ENCODE measurements around the gene PGGT1B. TPM values are rescaled to one million over a fixed set of nuclear protein-coding genes. Genes with fewer than 3 reads are reported as not detected.

The PGGT1B gene
- polyA plus RNA-seq, 1 of the 3 experiments (the other 2 are of a cell fraction): 0.69 TPM

DNA sequence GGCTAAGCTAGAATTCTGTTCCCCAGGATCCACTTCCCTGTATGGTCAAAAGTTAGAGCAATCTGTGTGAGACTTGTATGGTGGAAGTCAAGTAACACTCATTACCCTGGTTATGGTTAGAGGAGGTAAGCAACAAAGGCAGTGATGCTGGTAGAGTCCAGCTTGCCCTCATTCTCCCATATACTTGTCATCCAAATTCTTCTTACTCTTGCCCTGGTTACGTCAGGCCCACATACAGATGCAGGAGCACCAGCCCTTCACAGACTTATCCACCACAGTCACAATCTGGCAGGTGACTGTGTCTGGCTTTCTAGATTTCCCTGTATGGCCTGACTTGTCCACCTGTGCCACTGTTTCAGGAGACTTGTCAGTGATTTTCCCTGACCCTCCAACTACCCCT lies 35.4 kb downstream of the PGGT1B start:
- no peak overlapping the region for H3K27ac ChIP-seq (ENCODE audit: low read depth in 2 of 2, low read length in 1 of 2)
- no peaks in the 10 kb centered on the region for H3F3A ChIP-seq (replicated peaks; ENCODE audit: insufficient read depth)
- ChIA-PET POLR2A (no interaction called here), CTCF (interaction anchor here (0.6 kb wide), 1 partner anchor 130 kb away, joined by 3 read pairs; no protein-coding TSS in a partner anchor)
- no peak overlapping the region for H3K9ac ChIP-seq
- H3K9me2 ChIP-seq: no peaks in the 10 kb centered on the region
- WGBS (ENCODE audit: low lambda C conversion rate): 100% methylated on average over 1 of the region's 1 CpG
- H3K4me2 ChIP-seq: no peak overlapping the region
- TF ChIP-seq TEAD4 (IDR thresholded peaks at IDR 0.05; ENCODE audit: borderline replicate concordance, insufficient read depth): no peak
- TF ChIP-seq RXRA (IDR thresholded peaks at IDR 0.05; ENCODE audit: borderline replicate concordance, low read depth): no peak
- no peak for TF ChIP-seq FOXM1 (IDR thresholded peaks at IDR 0.05; ENCODE audit: low read depth)
- no peak for TF ChIP-seq FOSL2 (IDR thresholded peaks at IDR 0.05; ENCODE audit: borderline replicate concordance, low read depth)
- TF ChIP-seq FOXJ3 (CRISPR knock-in tag; IDR thresholded peaks at IDR 0.05): no peak
- TF ChIP-seq RAD21 (IDR thresholded peaks at IDR 0.05; ENCODE audit: low read length): no peak
- no peak for TF ChIP-seq POLR2AphosphoS5 (IDR thresholded peaks at IDR 0.05; ENCODE audit: low read depth, low read length)
- TF ChIP-seq, protein P1, sequence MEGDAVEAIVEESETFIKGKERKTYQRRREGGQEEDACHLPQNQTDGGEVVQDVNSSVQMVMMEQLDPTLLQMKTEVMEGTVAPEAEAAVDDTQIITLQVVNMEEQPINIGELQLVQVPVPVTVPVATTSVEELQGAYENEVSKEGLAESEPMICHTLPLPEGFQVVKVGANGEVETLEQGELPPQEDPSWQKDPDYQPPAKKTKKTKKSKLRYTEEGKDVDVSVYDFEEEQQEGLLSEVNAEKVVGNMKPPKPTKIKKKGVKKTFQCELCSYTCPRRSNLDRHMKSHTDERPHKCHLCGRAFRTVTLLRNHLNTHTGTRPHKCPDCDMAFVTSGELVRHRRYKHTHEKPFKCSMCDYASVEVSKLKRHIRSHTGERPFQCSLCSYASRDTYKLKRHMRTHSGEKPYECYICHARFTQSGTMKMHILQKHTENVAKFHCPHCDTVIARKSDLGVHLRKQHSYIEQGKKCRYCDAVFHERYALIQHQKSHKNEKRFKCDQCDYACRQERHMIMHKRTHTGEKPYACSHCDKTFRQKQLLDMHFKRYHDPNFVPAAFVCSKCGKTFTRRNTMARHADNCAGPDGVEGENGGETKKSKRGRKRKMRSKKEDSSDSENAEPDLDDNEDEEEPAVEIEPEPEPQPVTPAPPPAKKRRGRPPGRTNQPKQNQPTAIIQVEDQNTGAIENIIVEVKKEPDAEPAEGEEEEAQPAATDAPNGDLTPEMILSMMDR (IDR thresholded peaks at IDR 0.05): no peak
- TF ChIP-seq NFIC (IDR thresholded peaks at IDR 0.05; ENCODE audit: borderline replicate concordance): no peak
- TF ChIP-seq, protein P2, sequence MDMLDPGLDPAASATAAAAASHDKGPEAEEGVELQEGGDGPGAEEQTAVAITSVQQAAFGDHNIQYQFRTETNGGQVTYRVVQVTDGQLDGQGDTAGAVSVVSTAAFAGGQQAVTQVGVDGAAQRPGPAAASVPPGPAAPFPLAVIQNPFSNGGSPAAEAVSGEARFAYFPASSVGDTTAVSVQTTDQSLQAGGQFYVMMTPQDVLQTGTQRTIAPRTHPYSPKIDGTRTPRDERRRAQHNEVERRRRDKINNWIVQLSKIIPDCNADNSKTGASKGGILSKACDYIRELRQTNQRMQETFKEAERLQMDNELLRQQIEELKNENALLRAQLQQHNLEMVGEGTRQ (IDR thresholded peaks at IDR 0.05; ENCODE audit: borderline replicate concordance, low read depth, low read length): no peak
- TF ChIP-seq, protein P3, sequence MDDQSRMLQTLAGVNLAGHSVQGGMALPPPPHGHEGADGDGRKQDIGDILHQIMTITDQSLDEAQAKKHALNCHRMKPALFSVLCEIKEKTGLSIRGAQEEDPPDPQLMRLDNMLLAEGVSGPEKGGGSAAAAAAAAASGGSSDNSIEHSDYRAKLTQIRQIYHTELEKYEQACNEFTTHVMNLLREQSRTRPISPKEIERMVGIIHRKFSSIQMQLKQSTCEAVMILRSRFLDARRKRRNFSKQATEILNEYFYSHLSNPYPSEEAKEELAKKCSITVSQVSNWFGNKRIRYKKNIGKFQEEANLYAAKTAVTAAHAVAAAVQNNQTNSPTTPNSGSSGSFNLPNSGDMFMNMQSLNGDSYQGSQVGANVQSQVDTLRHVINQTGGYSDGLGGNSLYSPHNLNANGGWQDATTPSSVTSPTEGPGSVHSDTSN (IDR thresholded peaks at IDR 0.05): no peak
- TF ChIP-seq MEF2A (IDR thresholded peaks at IDR 0.05; ENCODE audit: borderline replicate concordance, low read depth): no peak
- TF ChIP-seq, protein P4, sequence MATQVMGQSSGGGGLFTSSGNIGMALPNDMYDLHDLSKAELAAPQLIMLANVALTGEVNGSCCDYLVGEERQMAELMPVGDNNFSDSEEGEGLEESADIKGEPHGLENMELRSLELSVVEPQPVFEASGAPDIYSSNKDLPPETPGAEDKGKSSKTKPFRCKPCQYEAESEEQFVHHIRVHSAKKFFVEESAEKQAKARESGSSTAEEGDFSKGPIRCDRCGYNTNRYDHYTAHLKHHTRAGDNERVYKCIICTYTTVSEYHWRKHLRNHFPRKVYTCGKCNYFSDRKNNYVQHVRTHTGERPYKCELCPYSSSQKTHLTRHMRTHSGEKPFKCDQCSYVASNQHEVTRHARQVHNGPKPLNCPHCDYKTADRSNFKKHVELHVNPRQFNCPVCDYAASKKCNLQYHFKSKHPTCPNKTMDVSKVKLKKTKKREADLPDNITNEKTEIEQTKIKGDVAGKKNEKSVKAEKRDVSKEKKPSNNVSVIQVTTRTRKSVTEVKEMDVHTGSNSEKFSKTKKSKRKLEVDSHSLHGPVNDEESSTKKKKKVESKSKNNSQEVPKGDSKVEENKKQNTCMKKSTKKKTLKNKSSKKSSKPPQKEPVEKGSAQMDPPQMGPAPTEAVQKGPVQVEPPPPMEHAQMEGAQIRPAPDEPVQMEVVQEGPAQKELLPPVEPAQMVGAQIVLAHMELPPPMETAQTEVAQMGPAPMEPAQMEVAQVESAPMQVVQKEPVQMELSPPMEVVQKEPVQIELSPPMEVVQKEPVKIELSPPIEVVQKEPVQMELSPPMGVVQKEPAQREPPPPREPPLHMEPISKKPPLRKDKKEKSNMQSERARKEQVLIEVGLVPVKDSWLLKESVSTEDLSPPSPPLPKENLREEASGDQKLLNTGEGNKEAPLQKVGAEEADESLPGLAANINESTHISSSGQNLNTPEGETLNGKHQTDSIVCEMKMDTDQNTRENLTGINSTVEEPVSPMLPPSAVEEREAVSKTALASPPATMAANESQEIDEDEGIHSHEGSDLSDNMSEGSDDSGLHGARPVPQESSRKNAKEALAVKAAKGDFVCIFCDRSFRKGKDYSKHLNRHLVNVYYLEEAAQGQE (IDR thresholded peaks at IDR 0.05; ENCODE audit: low read depth, low read length): no peak
- TF ChIP-seq JUND (IDR thresholded peaks at IDR 0.05): no peak
- TF ChIP-seq SMC3 (IDR thresholded peaks at IDR 0.05; ENCODE audit: low read depth, low read length): no peak
- TF ChIP-seq EP300 (IDR thresholded peaks at IDR 0.05; ENCODE audit: borderline replicate concordance in 1 of 2, low read depth in 1 of 2, low read length in 1 of 2): no peak
- no peak for TF ChIP-seq SIN3A (IDR thresholded peaks at IDR 0.05; ENCODE audit: borderline replicate concordance, low read depth, low read length)
- TF ChIP-seq GABPA (IDR thresholded peaks at IDR 0.05; ENCODE audit: low read depth): no peak
- TF ChIP-seq YY1 (IDR thresholded peaks at IDR 0.05; ENCODE audit: low read depth): no peak
- no peak for TF ChIP-seq TCF12 (IDR thresholded peaks at IDR 0.05)
- no peak overlapping the region for H2AFZ ChIP-seq (ENCODE audit: low read depth)
- H3K4me3 ChIP-seq (ENCODE audit: low read depth in 2 of 2, low read length in 1 of 2): no peak overlapping the region
- H3K4me1 ChIP-seq (ENCODE audit: control insufficient read depth in 1 of 2, insufficient read depth in 2 of 2, low read depth in 1 of 2, low read length in 1 of 2): 0 out of 4 replicates have a peak, but pooled peaks cover 0 to 5% of the 10 kb centered on the region in 2 experiments
- H4K20me1 ChIP-seq (ENCODE audit: insufficient read depth): peaks cover 2% of the 10 kb centered on the region; the same call in 1 of the 2 replicates
- H3K79me2 ChIP-seq (ENCODE audit: insufficient read depth): no peaks in the 10 kb centered on the region; the same call in 1 of the 2 replicates
- no peak for DNase-seq
- peaks cover 36 to 52% of the 10 kb centered on the region in 2 experiments for H3K36me3 ChIP-seq (replicated peaks in 1 of 2; ENCODE audit: control insufficient read depth in 1 of 2, insufficient read depth in 2 of 2, low read length in 1 of 2)
- H3K27me3 ChIP-seq (ENCODE audit: insufficient read depth): no peaks in the 10 kb centered on the region
- H3K9me3 ChIP-seq: no peaks in the 10 kb centered on the region
